ENCODE measurements around the gene CELF1. TPM values are rescaled to one million over a fixed set of nuclear protein-coding genes. Genes with fewer than 3 reads are reported as not detected.

CELF1 gene
- 59.9 and 62.5 TPM in 2 replicates for total RNA-seq (2014; rRNA removed; shearing (Covaris generic))

DNA sequence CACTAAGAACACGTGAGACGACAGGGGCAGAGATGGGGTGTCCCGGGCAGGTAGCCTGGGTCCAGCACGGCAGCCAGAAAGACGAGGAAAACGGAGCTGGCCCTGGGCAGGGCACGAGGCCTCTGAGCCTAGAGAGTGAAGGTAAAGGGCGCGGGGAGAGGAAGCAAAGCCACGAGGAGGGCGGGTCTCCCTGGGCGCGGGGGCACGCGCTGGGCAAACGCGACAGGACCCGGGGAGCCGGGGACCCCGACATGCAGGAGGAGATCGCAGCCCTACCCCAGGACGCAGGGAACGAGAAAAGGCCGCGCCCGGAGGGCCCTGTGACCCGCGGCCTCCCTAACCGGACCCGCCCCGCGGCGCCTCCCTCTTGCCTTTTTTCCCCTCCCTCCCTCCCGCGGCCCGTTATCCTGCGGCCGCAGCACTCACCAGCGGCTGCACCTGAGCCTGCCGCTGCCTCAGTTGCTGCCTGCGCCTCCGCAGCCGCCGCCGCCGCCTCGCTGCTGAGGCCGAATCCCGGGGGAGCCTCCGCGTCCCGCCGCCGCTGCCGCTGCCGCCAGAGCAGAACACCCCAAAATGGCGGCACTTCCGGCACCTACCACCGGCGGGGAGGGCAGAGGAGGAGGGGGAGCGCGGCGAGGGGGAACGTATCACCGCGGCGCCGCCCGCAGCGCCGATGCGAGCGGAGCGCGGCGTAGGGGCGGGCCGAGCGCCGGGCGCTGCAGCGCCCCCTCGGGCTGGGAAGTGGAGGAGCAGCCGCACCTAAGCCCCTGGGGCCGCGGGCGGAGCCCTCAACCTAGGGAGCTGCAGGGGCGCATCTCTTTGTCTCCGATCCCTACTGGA lies at the start of gene CELF1:
TSS of gene CELF1 (minus strand) at position 567 of the 840 bp plus-strand sequence. CDS start 53,609 bp downstream, outside the sequence.
- peak; percentile 96 for DNase-seq (ENCODE audit: low read depth)

DNA sequence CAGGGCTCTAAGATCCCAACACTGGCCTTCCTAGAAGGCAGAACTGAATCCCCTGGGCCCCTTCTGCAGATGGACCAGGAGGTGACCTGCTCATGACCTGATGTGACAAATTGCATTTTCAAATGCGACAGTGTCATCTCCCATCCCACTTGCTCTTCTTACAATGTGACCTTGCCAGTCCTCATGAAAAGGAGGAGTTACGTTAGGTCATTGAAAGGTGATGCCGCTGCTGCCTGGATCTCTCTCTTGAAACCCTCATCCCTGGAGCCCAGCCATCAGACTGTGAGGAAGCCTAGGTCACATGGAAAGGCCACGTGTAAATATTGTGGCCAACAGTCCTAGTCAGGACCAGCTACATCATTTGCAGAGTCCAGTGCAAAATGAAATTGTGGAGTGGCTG lies 47.0 kb upstream of the CELF1 start:
- no peak for DNase-seq (ENCODE audit: low read depth)

DNA sequence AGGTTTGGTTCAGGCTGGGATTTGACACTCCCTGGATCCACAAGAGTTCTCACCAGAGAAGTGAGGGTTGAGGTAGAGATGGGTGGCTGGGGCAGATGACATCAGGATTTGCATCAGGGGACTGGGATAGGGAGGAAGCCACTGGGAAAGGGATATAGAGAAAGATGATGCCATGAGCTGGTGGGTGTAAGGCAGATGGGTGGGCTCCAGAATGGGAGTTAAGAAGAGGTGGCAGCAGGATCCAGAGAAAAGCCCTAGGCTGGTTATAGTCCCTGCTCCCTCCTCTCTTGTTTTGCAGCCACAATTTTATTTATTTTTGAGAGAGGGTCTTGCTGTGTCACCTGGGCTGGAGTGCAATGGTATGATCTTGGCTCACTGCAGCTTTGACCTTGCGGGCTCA lies 43.0 kb upstream of the CELF1 start:
- DNase-seq (ENCODE audit: low read depth) = no peak

DNA sequence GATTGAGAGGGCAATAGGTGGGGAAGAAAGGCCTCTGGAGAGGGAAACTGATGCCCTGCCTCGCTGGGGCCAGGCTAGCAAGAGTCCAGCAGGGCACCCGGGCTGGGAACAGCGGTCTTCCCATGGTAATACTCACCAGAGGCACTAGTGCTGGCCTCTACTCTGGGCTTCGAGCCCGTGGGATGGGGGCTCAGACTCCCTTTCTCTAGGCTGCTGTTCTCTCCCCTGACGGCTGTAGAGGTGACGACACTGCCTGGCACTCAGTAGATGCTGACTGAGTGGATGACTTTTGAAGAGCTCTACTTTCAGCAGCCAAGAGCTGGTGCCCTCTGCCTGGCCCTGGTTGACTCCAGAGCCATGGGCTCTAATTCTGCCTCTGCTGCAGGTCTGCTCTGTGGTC lies 42.1 kb upstream of the CELF1 start:
- no peak for DNase-seq (ENCODE audit: low read depth)

DNA sequence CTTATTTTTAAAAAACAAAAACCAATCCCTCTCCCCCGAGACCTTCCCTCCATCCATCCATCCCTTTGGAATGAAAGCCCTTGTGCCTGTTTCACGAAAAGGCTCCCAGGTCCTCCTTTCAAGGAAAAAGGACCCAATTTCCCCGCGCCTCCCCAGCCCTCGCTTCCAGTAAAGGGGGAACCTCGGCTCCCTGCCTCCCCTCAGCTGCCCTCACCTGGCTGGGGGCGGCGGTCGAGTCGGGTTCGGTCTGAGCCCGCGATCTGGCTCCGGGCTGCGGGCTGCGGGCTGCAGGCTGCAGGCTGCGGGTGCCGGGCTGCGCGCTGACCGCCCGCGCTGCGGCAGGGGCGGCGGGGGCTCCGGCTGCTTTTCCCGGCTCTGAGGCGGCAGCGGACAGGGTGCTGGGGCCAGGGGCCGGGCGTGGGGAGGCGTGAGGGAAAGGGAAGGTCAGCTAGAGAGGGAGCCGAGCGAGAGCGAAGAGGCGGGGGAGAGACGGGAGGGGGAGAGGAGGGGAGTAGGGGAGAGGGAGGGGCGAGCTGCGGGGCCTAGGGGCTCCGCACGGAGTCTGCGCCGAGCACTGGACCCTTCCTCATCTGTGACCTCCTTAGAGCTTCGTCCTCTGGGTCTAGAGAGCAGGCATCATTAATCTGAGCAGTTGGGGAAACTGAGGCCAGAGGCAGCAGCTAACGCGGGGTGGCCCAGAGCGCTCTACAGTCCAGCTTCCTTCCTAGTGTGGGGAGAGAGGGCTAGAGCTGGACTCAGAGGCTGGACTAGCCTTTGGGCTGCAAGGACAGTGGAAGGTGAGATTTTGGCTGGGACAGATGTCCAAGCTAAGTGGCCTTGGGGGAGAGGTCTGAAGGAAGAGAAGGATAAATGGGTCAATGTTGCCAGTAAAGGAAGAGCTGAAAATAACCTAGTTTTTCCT lies 41.3 kb upstream of the CELF1 start, which contains the start of gene C1QTNF4:
TSS of gene C1QTNF4 (minus strand) at position 478 of the 922 bp plus-strand sequence. CDS start 3,601 bp downstream, outside the sequence.
- no peak for DNase-seq (ENCODE audit: low read depth)

DNA sequence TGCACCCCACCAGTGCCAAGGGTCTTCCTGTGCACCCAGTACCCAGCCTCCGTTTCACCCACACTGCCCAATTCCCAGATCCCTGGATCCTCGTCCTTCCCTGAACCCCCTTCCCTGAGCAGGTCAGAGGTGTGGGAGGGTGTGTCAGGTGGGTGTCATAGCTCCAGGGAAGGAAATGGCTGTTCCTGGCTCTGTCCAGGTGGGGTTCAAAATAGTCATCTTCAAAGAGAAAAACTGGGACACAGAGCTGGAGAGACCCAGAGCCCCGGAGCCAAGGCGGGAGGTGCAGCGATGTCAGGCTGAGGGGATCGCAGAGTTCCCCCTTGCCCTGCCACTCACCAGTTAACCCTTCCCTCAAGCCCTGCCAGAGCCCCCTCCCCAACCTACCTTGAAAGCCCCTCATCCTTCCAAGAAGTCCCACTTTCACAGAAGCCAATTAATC lies 40.6 kb upstream of the CELF1 start:
- DNase-seq (ENCODE audit: low read depth) = no peak

DNA sequence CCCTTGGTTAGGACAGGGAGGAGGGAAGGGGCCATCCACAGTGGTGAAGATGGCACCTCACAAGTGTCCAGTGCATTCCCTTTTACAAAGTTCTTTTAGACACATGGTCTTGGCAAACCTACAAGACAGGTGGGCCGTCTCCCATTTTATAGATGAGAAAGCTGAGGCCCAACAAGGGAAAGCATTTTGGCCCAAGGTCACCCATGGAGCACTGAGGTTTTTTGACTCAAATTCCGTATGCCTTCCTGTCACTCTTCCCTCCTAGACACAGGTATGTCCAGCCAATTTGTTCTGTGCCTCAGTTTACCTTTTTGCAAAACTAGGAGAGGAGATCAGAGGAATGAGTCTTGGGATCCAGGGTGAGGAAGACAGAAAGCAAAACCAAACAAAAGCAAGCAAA lies 40.0 kb upstream of the CELF1 start:
- DNase-seq (ENCODE audit: low read depth) = no peak

DNA sequence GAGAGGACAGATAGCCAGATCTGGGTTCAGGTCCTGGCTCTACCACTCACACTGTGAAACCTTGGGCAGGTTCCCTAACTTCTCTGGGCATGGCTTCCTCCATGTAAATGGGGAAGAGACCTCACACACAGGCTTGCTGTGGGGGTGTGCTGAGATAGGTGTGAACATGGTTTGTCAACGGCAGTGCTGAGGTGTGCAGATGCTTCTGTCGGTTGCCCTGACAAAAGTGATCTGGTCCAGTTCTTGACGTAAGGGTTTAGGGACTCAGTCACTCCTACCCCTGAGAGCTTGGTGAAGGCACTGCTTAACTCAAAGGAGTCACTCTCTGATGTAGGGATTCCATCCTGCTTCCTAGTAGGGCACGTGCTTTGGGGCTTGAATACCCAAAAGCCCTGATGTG lies 39.3 kb upstream of the CELF1 start:
- no peak for DNase-seq (ENCODE audit: low read depth)

DNA sequence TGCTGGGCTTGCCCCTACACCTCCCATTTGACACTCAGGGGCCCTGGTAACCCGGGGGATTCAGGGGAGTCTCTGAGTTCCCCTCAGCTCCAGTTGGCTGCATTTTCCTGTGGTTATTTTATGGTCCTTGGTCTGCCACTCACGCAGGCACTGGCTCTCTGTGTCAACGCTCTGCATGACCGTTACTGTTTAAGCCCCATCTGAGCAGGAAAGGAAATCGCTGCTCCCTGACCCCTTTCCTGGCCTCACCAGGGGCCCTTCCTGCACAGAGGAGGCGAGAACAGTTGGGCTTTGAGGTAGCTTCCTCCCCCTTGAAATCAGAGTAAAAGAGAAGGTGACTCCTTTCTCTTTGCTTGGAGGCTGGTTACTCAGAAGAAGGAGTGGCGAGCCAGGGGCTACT lies 38.8 kb upstream of the CELF1 start:
- no peak for DNase-seq (ENCODE audit: low read depth)

DNA sequence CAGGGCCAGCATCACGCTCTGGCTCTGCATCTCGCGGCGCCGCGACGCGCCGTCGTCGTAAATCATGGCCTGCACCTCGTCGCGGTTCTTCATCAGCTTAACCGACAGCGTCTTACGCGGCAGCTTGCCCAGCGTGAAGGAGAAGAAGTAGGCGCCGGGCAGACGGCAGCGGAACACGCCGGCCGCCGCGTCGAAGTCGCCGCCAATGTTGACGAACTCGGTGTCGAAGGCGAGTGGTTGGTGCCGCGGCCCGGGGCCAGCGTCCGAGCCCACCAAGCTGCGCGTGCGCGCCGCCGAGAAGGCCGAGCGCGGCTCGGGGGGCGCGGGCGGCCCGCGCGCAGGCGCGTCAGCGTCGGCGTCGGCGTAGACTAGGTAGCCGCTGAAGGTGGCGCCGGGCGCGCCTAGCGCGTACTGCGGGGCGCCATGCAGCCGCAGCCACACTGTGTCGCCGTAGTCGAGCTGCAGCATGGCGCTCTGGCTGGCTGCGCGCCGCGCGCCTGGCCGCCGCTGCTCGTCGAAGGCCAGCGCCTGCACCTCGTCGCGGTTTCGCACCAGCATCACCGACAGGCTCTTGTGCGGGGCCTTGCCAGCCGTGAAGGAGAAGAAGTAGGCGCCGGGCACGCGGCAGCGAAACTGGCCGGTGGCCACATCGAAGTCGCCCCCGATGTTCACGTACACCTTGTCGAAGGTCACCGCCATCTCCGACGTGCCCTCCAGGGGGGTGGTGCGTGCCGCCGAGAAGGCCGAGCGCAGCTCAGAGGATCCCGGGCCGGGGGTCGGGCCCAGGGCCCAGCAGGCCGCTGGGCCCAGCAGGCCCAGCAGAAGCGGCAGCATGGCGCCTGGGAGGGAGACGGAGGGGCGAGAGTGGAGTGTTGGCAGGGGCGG lies 37.3 kb upstream of the CELF1 start:
- DNase-seq (ENCODE audit: low read depth) = no peak

DNA sequence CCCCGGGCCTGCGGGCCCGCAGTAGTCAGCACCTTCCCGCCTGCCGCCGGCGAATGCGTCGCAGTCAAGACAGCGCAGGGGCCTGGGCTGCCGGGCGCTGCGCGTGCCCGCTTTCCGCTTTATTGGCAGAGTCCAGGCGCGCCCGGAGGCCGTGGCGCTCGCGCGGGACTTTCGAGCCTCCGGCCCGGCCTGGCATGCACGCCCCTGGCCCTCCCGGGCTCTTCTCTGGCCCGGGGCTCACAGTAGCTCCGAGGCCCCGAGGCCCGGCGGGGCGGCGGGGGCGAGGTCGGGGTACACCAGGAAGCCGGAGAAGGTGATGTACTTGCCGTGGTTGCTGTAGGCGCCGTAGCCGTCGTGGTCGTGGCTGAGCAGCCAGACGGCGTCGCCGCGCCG lies 36.6 kb upstream of the CELF1 start:
- no peak for DNase-seq (ENCODE audit: low read depth)

DNA sequence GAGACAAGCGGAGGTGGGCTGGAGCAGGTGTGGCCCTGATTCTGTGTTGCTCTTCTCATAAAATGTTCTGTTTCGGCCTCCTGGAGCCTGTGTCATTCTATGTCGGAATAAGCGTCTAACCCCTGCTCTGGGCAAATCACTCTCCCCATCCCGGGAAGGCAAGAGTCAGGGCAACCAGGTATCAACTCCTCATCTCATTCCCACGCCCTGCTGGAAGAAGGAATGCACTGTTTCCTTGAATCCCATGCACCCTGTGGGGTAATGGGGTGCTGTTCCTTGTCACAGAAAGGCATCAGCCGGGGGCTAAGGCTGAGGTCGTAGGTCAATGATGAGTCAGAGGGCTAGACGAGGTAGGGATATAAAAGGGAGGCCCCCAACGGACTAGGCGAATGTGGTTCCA lies 36.2 kb upstream of the CELF1 start:
- DNase-seq (ENCODE audit: low read depth) = no peak

DNA sequence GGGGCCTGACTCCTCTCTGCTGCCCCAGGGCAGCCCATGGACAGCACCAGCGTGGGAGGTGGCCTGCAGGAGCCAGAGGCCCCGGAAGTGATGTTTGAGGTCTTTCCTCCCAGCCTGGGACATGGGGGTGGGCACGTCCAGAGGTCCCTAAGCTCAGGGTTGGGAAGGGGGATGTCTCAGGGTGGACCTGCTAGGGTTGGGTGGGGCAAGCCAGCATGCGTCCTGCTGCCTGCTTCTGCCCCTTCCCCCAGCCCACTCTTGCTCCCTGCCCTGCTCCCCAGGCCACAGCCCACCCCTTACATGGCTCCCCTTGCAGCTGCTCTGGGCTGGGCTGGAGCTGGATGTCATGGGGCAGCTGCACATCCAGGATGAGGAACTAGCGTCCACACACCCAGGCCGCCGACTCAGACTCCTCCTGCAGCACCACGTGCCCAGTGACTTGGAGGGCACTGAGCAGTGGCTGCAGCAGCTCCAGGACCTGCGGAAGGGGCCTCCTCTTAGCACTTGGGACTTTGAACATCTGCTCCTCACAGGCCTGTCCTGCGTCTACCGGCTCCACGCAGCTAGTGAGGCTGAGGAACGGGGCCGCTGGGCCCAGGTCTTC lies 34.9 kb upstream of the CELF1 start:
- no peak for DNase-seq (ENCODE audit: low read depth)

DNA sequence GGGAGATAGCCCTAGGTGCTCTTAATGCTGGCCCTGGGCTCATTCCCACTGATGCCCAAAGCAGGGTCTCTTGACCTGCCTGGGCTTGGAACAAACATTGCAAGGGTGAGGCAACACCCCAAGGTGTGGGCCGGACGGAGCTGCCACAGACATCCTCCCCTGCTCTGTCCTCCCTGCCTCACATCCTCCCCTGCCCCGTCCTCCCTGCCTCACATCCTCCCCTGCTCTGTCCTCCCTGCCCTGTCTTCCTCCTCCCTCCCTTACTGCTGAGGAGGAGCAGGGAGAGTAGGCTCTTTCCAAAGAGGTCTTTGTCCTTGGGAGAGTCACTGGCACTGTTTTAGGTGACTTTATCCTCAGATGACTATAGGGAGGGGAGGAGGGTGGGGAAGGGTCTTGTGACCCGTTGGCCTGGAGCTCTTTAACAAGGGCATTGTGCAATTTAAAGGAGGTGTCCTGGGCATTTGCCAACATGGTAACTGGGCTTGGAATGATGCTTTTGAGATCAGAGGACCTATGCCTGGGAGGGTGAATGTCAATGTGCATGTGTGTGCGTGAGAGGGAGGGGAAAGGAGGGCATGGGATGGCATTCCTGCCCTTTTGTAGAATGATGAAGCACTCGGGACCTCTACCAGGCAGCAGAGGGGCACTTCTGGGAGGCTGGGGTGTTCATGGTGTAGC lies 34.2 kb upstream of the CELF1 start:
- DNase-seq (ENCODE audit: low read depth) = no peak

DNA sequence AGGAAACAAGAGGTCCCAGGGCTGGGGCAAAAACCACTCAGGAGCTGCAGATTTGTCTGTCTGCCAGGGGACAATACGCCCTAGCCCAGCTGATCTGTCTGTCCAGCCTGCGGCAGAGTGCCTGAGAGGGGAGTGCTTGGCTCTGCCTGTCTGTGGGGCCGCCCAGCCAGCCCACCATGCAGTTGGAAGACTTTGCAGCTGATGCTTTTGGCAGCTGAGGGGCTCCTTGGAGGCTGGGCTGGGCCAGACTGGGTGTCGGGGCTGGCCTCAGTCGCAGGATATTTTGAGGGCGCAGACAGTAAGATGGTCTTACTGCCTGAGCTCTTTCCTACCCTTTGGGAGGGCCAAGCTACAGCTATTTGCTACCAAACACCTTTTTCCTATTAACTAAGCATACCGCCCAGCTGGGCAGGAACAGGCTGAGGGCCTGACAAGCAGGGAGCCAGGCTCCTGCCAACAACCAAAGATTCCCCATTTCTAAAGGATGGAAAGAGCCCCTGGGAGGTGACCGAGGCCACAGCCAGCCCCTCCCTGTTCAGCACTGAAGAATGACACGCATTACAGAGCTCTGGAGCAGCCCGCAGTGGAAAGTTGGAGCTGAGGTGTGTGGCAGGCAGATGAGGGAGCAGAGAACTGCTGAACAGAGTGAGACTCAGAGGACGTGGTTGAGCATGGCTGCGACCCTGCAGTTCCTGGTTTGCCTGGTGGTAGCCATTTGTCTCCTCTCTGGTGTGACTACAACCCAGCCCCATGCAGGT lies 33.3 kb upstream of the CELF1 start, which contains the start of gene FAM180B:
TSS of gene FAM180B (plus strand) at position 581 of the 758 bp plus-strand sequence. CDS start at position 672, 91 bp downstream.
- no peak for DNase-seq (ENCODE audit: low read depth)

DNA sequence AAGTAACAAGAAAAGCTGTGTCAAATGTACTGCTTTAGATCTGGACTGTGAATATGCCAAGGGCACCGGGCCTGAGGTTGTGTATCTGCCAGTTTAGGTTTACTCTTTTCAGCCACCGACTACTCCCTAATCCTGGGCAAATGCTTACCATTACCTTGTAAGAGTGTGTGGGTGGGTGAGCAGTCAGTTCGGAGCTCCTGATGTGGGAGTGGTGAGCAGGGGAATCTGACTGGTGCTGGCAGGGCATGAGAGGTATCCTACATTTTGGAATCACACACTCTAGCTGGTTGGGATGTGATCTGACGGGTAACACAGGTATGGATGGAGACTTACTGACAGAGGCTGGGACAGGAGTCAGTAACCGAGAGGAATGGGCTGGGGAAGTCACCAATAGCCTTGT lies 30.9 kb upstream of the CELF1 start:
- no peak for DNase-seq (ENCODE audit: low read depth)

DNA sequence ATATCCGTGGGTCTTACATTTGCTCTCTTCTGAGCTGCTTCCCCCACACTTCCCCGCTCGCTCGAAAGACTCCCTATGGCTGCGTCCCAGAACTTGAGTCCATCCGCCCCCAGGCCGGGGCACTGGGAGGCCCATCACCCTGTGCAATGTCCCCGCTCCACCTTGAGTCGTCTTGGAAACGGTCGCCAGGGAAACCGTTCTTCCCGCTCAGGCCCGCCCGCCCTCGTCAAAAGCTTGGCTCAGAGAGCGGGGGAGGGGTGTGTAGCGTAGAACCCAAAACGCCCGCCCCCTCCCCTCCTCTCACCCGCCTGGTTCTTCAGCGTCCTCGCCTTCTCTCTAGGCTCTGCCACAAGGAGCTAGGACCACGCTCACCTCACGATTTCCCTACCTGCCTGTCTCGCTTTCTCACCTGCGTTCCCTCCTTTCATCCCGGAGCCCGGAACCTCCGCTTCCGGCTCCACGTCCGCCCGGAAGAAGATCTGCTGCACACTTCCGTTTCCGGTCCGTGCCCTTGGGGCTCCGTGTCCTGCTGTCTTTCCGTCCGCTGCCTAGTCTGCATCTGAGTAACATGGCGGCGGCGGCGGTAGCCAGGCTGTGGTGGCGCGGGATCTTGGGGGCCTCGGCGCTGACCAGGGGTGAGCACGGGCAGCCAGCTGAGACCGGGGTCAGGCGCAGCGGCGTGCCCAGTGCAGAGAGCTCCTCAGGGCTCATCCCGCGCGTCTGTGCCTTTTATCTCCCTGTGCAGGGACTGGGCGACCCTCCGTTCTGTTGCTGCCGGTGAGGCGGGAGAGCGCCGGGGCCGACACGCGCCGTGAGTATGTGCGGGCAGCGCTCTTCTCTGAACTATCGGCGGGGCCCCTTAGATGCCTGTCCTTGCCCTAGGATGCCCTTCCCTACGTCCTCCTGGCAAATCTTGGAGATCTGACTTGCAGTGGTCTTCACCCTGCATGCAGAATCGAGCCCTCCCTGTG lies 25.9 kb upstream of the CELF1 start, which contains the start of the genes KBTBD4 and NDUFS3:
TSS of gene KBTBD4 (minus strand) at position 447 of the 971 bp plus-strand sequence. CDS start at position 428, 19 bp downstream.
TSS of gene NDUFS3 (plus strand) at position 551 of the 971 bp plus-strand sequence. CDS start at position 569, 18 bp downstream.
- DNase-seq (ENCODE audit: low read depth) = peak; percentile 88

DNA sequence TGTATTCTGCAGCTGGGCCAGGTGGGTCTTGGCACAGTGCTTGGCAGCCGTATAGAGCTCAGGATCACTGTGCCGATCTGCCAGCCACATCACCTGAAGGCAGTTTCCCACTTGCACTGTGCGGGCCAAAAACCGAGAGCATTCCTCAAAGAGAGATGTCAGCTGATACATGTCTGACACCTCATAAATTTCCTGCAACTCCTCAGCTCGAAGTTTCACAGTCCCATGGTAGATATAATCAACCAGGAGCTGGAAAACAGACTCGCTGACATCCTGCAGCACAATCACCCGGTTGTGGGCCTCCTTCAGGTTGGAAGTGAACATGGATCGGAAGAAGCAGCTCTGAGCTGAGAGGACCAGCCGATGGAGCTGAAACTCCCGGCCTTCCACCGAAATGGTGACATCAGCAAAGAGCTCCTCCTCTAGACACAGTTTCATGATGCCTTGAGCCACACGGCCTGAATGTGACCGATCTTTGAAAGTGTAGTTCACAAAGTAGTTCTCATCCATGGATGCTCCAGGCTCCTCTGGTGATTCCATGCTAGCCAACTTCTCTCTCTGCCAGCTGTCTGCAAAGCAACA lies 24.6 kb upstream of the CELF1 start:
- DNase-seq (ENCODE audit: low read depth) = no peak

Data from Daoy (cell line).